ENCODE measurements around the gene ZDHHC16.

- TF ChIP-seq, protein P1, sequence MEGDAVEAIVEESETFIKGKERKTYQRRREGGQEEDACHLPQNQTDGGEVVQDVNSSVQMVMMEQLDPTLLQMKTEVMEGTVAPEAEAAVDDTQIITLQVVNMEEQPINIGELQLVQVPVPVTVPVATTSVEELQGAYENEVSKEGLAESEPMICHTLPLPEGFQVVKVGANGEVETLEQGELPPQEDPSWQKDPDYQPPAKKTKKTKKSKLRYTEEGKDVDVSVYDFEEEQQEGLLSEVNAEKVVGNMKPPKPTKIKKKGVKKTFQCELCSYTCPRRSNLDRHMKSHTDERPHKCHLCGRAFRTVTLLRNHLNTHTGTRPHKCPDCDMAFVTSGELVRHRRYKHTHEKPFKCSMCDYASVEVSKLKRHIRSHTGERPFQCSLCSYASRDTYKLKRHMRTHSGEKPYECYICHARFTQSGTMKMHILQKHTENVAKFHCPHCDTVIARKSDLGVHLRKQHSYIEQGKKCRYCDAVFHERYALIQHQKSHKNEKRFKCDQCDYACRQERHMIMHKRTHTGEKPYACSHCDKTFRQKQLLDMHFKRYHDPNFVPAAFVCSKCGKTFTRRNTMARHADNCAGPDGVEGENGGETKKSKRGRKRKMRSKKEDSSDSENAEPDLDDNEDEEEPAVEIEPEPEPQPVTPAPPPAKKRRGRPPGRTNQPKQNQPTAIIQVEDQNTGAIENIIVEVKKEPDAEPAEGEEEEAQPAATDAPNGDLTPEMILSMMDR (IDR thresholded peaks at IDR 0.05 in 4 of 5, conservative IDR thresholded peaks at IDR 0.05 in 1 of 5): no peak
- TF ChIP-seq POLR2A (IDR thresholded peaks at IDR 0.05): no peak
Measured at GRCh38 chr10:97499561-97500296, 53.8 kb downstream of the ZDHHC16 start.
